DMS153 (cell line): ENCODE results near the gene LRTM1.

ENCODE experiments used
- DNase-seq: peaks from one replicate; lab custom pipeline; 2025; lab: John Stamatoyannopoulos, UW

Gene LRTM1

GRCh38 chr3:54928046-54928770 lies at the start of gene LRTM1:
TSS of gene LRTM1 (minus strand) at chr3:54928059. CDS start at chr3:54927911, 148 bp downstream.
- no peak for DNase-seq

GRCh38 chr3:54977439-54977838 lies 49.6 kb upstream of the LRTM1 start:
- DNase-seq, result no peak

- DNase-seq, result no peak
Observed at GRCh38 chr3:54970895-54971294, 43.0 kb upstream of the LRTM1 start.

- no peak for DNase-seq
Observed at GRCh38 chr3:54969652-54970051, 41.8 kb upstream of the LRTM1 start.

GRCh38 chr3:54968546-54969172 lies 40.8 kb upstream of the LRTM1 start:
- DNase-seq, result no peak

GRCh38 chr3:54967731-54968161 lies 39.9 kb upstream of the LRTM1 start:
- DNase-seq, result no peak

GRCh38 chr3:54966979-54967378 lies 39.1 kb upstream of the LRTM1 start:
- DNase-seq, result no peak

GRCh38 chr3:54965746-54966145 lies 37.9 kb upstream of the LRTM1 start:
- DNase-seq, result no peak

GRCh38 chr3:54964081-54964480 lies 36.2 kb upstream of the LRTM1 start:
- DNase-seq, result no peak

GRCh38 chr3:54963641-54964040 lies 35.8 kb upstream of the LRTM1 start:
- no peak for DNase-seq

GRCh38 chr3:54962200-54962599 lies 34.3 kb upstream of the LRTM1 start:
- no peak for DNase-seq

- no peak for DNase-seq
Observed at GRCh38 chr3:54960701-54961100, 32.8 kb upstream of the LRTM1 start.

GRCh38 chr3:54960082-54960481 lies 32.2 kb upstream of the LRTM1 start:
- DNase-seq, result no peak

- DNase-seq, result no peak
Observed at GRCh38 chr3:54957711-54958110, 29.9 kb upstream of the LRTM1 start.

GRCh38 chr3:54955941-54956340 lies 28.1 kb upstream of the LRTM1 start:
- DNase-seq, result no peak

GRCh38 chr3:54955496-54955895 lies 27.6 kb upstream of the LRTM1 start:
- no peak for DNase-seq

GRCh38 chr3:54954521-54954920 lies 26.7 kb upstream of the LRTM1 start:
- DNase-seq, result no peak

GRCh38 chr3:54954022-54954421 lies 26.2 kb upstream of the LRTM1 start:
- no peak for DNase-seq

- no peak for DNase-seq
Observed at GRCh38 chr3:54951405-54951804, 23.5 kb upstream of the LRTM1 start.

- DNase-seq, result no peak
Observed at GRCh38 chr3:54950391-54951003, 22.6 kb upstream of the LRTM1 start.

- no peak for DNase-seq
Observed at GRCh38 chr3:54949491-54950044, 21.7 kb upstream of the LRTM1 start.

- DNase-seq, result no peak
Observed at GRCh38 chr3:54941690-54942362, 14.0 kb upstream of the LRTM1 start.
